Smooth muscle cell of the umbilical artery (primary cell): Measurements from ENCODE around the gene DROSHA. TPM values are rescaled to one million over a fixed set of nuclear protein-coding genes. Genes with fewer than 3 reads are reported as not detected.

Experiments used
- total RNA-seq: library from RNA; depleted of rRNA; stranded (reverse); fragments of >200 nt; gene quantifications from 2 replicates; pipeline ENCODE4 v1.2.3, GENCODE V29; 2014

Gene DROSHA
- total RNA-seq: 60.9 and 104 TPM in 2 replicates

GRCh38 chr5:31531888-31532547, at the start of gene DROSHA, which contains the start of gene C5orf22:
DROSHA (minus strand) TSS chr5:31532093; CDS start chr5:31529059, 3,034 bp downstream.
C5orf22 (plus strand) TSS chr5:31532301; CDS start chr5:31532393, 92 bp downstream.

Other genes starting within 250 kb of the DROSHA start
- 21.1 and 32.4 TPM in 2 replicates for gene C5orf22, start 208 bp upstream of the DROSHA start, total RNA-seq
- gene PDZD2, start 107.0 kb upstream of the DROSHA start, total RNA-seq: under 0.01 and 0.05 TPM in 2 replicates